GM12878 (cell line): ENCODE data around the gene SMC5. TPM values are rescaled to one million over a fixed set of nuclear protein-coding genes. Genes with fewer than 3 reads are reported as not detected.

Experiments used
- ATAC-seq: fragments of 200-7000 bp; cut with Tn5 transposase; 3 replicates; pipeline ENCODE4 v1.9.1; 2020; ENCODE audit warnings: mild to moderate bottlenecking, moderate library complexity
- BruUV-seq: library from RNA; stranded (reverse); fragments of 400-500 nt; replicated peaks from 2 replicates; lab custom pipeline; 2021; lab: Mats Ljungman, UMichigan
- CTCF ChIA-PET: fragments of 300-600 bp; sonication (Branson Sonifier 250); formaldehyde crosslinking; extraction: SDS; loops from one replicate; lab custom pipeline; 2021; ENCODE audit warnings: inconsistent platforms; lab: Yijun Ruan, JAX
- POLR2A ChIA-PET: fragments of 350-600 bp; formaldehyde crosslinking; extraction: SDS; loops from one replicate; lab custom pipeline; 2021; ENCODE audit warnings: inconsistent platforms; lab: Charles Lee
- RAD21 ChIA-PET: fragments of 300-600 bp; sonication (Branson Sonifier 250); formaldehyde crosslinking; loops from one replicate; lab custom pipeline; 2023; ENCODE audit warnings: antibody characterized with exemption; ENCODE audit not compliant: unreplicated experiment; lab: Charles Lee
- SMC1A ChIA-PET: fragments of 300-600 bp; sonication (Branson Sonifier 250); formaldehyde crosslinking; loops from one replicate; lab custom pipeline; 2023; ENCODE audit not compliant: unreplicated experiment, uncharacterized antibody; lab: Charles Lee
- DNase-seq: peaks from one replicate; pipeline ENCODE4 v3.0.0-alpha.2; 2011; ENCODE audit warnings: low read depth, low spot score
- FAIRE-seq: peaks from 3 replicates; lab custom pipeline; 2011; peaks lifted over from hg19 to GRCh38; lab: Jason Lieb, UNC
- H2AFZ ChIP-seq: 2 replicates; pipeline ENCODE4 v1.6.0; 2011; ENCODE audit warnings: low read depth, low read length, control low read depth; ENCODE audit not compliant: control insufficient read depth
- H3K27ac ChIP-seq: 2 replicates; pipeline ENCODE4 v1.5.1; 2011; ENCODE audit warnings: control low read depth; ENCODE audit not compliant: control insufficient read depth, insufficient read depth
- H3K27me3 ChIP-seq, 2 experiments: replicated peaks in 1 of 2; 2 replicates each; pipeline versions ENCODE4 v1.6.0 to v1.6.1; 2011; ENCODE audit warnings: low read length in 1 of 2; ENCODE audit not compliant: control insufficient read depth in 2 of 2, insufficient read depth in 2 of 2
- H3K36me3 ChIP-seq, 2 experiments: 2 replicates each; pipeline ENCODE4 v1.5.1; 2011; ENCODE audit warnings: low read length in 1 of 2; ENCODE audit not compliant: control insufficient read depth in 2 of 2, insufficient read depth in 2 of 2
- H3K4me1 ChIP-seq: 2 replicates; pipeline ENCODE4 v1.6.1; 2011; ENCODE audit warnings: mild to moderate bottlenecking, low read length, moderate library complexity, mixed read lengths; ENCODE audit not compliant: control insufficient read depth, insufficient read depth
- H3K4me2 ChIP-seq: 2 replicates; pipeline ENCODE4 v1.6.0; 2011; ENCODE audit warnings: control low read depth; ENCODE audit not compliant: control insufficient read depth, insufficient read depth
- H3K4me3 ChIP-seq: fragments of 200-600 bp; sonication (generic); 2 replicates; pipeline ENCODE4 v1.5.1; 2016
- H3K79me2 ChIP-seq: 2 replicates; pipeline ENCODE4 v1.6.0; 2011; ENCODE audit warnings: low read length; ENCODE audit not compliant: control insufficient read depth, insufficient read depth
- H3K9ac ChIP-seq: 2 replicates; pipeline ENCODE4 v1.8.0; 2011; ENCODE audit warnings: low read length, control low read depth, mixed read lengths; ENCODE audit not compliant: control insufficient read depth, insufficient read depth
- H3K9me3 ChIP-seq: replicated peaks from 3 replicates; pipeline ENCODE4 v1.5.1; 2011; ENCODE audit warnings: mild to moderate bottlenecking, low read length; ENCODE audit not compliant: control insufficient read depth, insufficient read depth
- H4K20me1 ChIP-seq: 2 replicates; pipeline ENCODE4 v1.6.0; 2011; ENCODE audit not compliant: control insufficient read depth, insufficient read depth
- ESRRA ChIP-seq: IDR thresholded peaks from 2 replicates; pipeline ENCODE4 v1.6.1; 2012; ENCODE audit warnings: mild to moderate bottlenecking, low read length, improper control_type of control experiment
- LARP7 ChIP-seq: fragments of 450-650 bp; IDR thresholded peaks from 2 replicates; pipeline ENCODE4 v1.6.1; 2017; ENCODE audit warnings: mild to moderate bottlenecking
- SIN3A ChIP-seq: IDR thresholded peaks from 2 replicates; pipeline ENCODE4 v1.6.1; 2012; ENCODE audit warnings: low read depth, low read length, improper control_type of control experiment
- YY1 ChIP-seq: IDR thresholded peaks from 2 replicates; pipeline ENCODE4 v1.6.1; 2011; ENCODE audit warnings: low read depth, mild to moderate bottlenecking, low read length
- WGBS: methylation state at CpG from one replicate; pipeline ENCODE4 v1.1.6; 2016; ENCODE audit warnings: low lambda C conversion rate; ENCODE audit not compliant: insufficient replicate concordance, insufficient coverage; ENCODE audit errors: missing lambda C conversion rate; 5-methylcytosine and 5-hydroxymethylcytosine counted together
- in situ Hi-C: fragments of 300-500 bp; cut with MboI; formaldehyde crosslinking; loops from 9 replicates; pipeline ENCODE4 v1.14.3; 2018; ENCODE audit warnings: mixed read lengths
- intact Hi-C: fragments of 100-400 bp; cut with micrococcal nuclease; formaldehyde crosslinking; loops from one replicate; pipeline ENCODE4 v1.14.2; 2022; ENCODE audit not compliant: unreplicated experiment
- polyA plus RNA-seq, 11 experiments: library from polyadenylated mRNA; depleted of rRNA in 4 of 11; unstranded in 6 of 11; stranded (reverse) in 5 of 11; fragments of >200 nt; fragmentation: Nextera tagmentation in 4 of 11; fragmentation: Illumina TruSeq in 1 of 11; extraction: Ambion mirVana in 4 of 11; extraction: Trizol in 1 of 11; gene quantifications; 1 replicate in 1 of 11; 2 replicates in 10 of 11; pipeline versions ENCODE4 v1.2.1 to v1.2.3, GENCODE V29; 2011 to 2016; ENCODE audit warnings: inconsistent platforms in 2 of 11, missing spikeins in 2 of 11, low read depth in 1 of 11
- total RNA-seq, 4 experiments: library from RNA; depleted of rRNA in 3 of 4; stranded (reverse); fragments of >200 nt in 3 of 4; fragmentation: Illumina TruSeq in 1 of 4; extraction: Trizol in 1 of 4; gene quantifications; 2 replicates each; pipeline versions ENCODE4 v1.2.1 to v1.2.3, GENCODE V29; 2013 to 2021
- TF ChIP-seq, protein P1 (sequence below): IDR thresholded peaks from 2 replicates; pipeline ENCODE4 v1.6.1; 2011; ENCODE audit warnings: low read depth, low read length, improper control_type of control experiment, borderline replicate concordance
- TF ChIP-seq, protein P2 (sequence below): fragments of 450-650 bp; IDR thresholded peaks from 2 replicates; pipeline ENCODE4 v1.6.1; 2018; ENCODE audit warnings: borderline replicate concordance, mild to moderate bottlenecking; ENCODE audit not compliant: partially characterized antibody
- TF ChIP-seq, protein P3 (sequence below): IDR thresholded peaks from 2 replicates; pipeline ENCODE4 v1.6.1; 2012; ENCODE audit warnings: low read depth, low read length, improper control_type of control experiment

The SMC5 gene
- total and polyA plus RNA-seq, 10 of the 15 experiments (the other 5 are each of a cell fraction or from before 2014, with no cell fraction given) = 6.5 to 47.1 (median 22.9) TPM

GRCh38 chr9:70355801-70356200, 97.0 kb downstream of the SMC5 start:
- TF ChIP-seq, protein P1, sequence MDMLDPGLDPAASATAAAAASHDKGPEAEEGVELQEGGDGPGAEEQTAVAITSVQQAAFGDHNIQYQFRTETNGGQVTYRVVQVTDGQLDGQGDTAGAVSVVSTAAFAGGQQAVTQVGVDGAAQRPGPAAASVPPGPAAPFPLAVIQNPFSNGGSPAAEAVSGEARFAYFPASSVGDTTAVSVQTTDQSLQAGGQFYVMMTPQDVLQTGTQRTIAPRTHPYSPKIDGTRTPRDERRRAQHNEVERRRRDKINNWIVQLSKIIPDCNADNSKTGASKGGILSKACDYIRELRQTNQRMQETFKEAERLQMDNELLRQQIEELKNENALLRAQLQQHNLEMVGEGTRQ = no peak
- TF ChIP-seq YY1 = no peak
- no peak for TF ChIP-seq SIN3A
- TF ChIP-seq, protein P2, sequence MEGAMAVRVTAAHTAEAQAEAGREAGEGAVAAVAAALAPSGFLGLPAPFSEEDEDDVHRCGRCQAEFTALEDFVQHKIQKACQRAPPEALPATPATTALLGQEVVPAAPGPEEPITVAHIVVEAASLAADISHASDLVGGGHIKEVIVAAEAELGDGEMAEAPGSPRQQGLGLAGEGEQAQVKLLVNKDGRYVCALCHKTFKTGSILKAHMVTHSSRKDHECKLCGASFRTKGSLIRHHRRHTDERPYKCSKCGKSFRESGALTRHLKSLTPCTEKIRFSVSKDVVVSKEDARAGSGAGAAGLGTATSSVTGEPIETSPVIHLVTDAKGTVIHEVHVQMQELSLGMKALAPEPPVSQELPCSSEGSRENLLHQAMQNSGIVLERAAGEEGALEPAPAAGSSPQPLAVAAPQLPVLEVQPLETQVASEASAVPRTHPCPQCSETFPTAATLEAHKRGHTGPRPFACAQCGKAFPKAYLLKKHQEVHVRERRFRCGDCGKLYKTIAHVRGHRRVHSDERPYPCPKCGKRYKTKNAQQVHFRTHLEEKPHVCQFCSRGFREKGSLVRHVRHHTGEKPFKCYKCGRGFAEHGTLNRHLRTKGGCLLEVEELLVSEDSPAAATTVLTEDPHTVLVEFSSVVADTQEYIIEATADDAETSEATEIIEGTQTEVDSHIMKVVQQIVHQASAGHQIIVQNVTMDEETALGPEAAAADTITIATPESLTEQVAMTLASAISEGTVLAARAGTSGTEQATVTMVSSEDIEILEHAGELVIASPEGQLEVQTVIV = no peak
- TF ChIP-seq ESRRA = no peak
- TF ChIP-seq, protein P3, sequence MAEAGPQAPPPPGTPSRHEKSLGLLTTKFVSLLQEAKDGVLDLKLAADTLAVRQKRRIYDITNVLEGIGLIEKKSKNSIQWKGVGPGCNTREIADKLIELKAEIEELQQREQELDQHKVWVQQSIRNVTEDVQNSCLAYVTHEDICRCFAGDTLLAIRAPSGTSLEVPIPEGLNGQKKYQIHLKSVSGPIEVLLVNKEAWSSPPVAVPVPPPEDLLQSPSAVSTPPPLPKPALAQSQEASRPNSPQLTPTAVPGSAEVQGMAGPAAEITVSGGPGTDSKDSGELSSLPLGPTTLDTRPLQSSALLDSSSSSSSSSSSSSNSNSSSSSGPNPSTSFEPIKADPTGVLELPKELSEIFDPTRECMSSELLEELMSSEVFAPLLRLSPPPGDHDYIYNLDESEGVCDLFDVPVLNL = no peak
- TF ChIP-seq LARP7 = no peak
- TF ChIP-seq, all 136 proteins: peak for 0
- ChIA-PET CTCF (interaction anchor here (0.5 to 1.3 kb wide), 3 partner anchors 50 to 247 kb away, joined by 3 to 6 read pairs (median 3); no protein-coding TSS in a partner anchor), RAD21 (interaction anchor here (0.9 to 2.1 kb wide), 3 partner anchors 8 to 246 kb away, joined by 3 to 17 read pairs (median 4); no protein-coding TSS in a partner anchor), SMC1A (interaction anchor here (0.7 to 1.4 kb wide), 3 partner anchors 27 to 247 kb away, joined by 3 to 8 read pairs (median 3); no protein-coding TSS in a partner anchor), POLR2A (no interaction called here)
- Histone ChIP-seq H3K36me3 (no peaks in the 10 kb centered on the region; a peak in 1 of 4 replicates), H3K9me3 (no peaks in the 10 kb centered on the region), H3K4me2 (no peak overlapping the region), H3K4me1 (no peaks in the 10 kb centered on the region), H2AFZ (no peak overlapping the region), H3K4me3 (no peak overlapping the region), H3K27me3 (no peaks in the 10 kb centered on the region), H3K27ac (no peak overlapping the region), H4K20me1 (no peaks in the 10 kb centered on the region), H3K9ac (no peak overlapping the region), H3K79me2 (no peaks in the 10 kb centered on the region)
- in situ Hi-C loops = no loop called here
- intact Hi-C loops = no loop called here
- FAIRE-seq = no peak
- no peak for DNase-seq
- no peak for ATAC-seq
- BruUV-seq = no TSS peak
- 62% methylated on average over 3 of the region's 3 CpGs for WGBS
